SK-N-MC (cell line): Measurements from ENCODE around the gene GMDS.

Experiments
- DNase-seq: peaks from one replicate; pipeline ENCODE4 v3.0.0-alpha.2; 2011; ENCODE audit warnings: low read depth, low spot score
- H3K27ac ChIP-seq: fragments of 200-600 bp; sonication (generic); 2 replicates; pipeline ENCODE4 v1.5.1; 2016; ENCODE audit warnings: mixed run types
- H3K36me3 ChIP-seq: fragments of 200-600 bp; sonication (generic); 2 replicates; pipeline ENCODE4 v1.6.1; 2017; ENCODE audit warnings: antibody characterized with exemption, low read length, mixed read lengths; ENCODE audit not compliant: insufficient read depth
- H3K4me3 ChIP-seq: fragments of 200-600 bp; sonication (generic); 2 replicates; pipeline ENCODE4 v1.5.1; 2016
- H3K9ac ChIP-seq: fragments of 200-600 bp; sonication (generic); 2 replicates; pipeline ENCODE4 v1.8.0; 2017; ENCODE audit warnings: mixed run types, mixed read lengths; ENCODE audit not compliant: insufficient read length
- H3K9me3 ChIP-seq: fragments of 200-600 bp; sonication (generic); 2 replicates; pipeline ENCODE4 v1.6.1; 2017; ENCODE audit warnings: low read depth, mild to moderate bottlenecking, antibody characterized with exemption, low read length, moderate library complexity, mixed read lengths
- EZH2 ChIP-seq: fragments of 200-600 bp; sonication (generic); IDR thresholded peaks from one replicate; pipeline ENCODE4 v1.6.1; 2017; ENCODE audit warnings: antibody characterized with exemption
- FOXP2 ChIP-seq: optimal IDR thresholded peaks from 2 replicates; pipeline ENCODE3; 2011; ENCODE audit warnings: mild to moderate bottlenecking, moderate library complexity; ENCODE audit not compliant: insufficient read depth; ENCODE audit errors: extremely low read length, control extremely low read depth
- POLR2AphosphoS5 ChIP-seq: IDR thresholded peaks from 2 replicates; pipeline ENCODE4 v1.6.1; 2012; ENCODE audit warnings: mild to moderate bottlenecking, low read depth, low read length, borderline replicate concordance

Gene GMDS

GRCh38 chr6:1878330-1878729 is 367.1 kb downstream of the GMDS start:
- no peak for DNase-seq
- Histone ChIP-seq H3K36me3 (no peaks in the 10 kb centered on the region), H3K4me3 (no peak overlapping the region), H3K27ac (no peak overlapping the region), H3K9ac (no peak overlapping the region), H3K9me3 (no peaks in the 10 kb centered on the region)
- TF ChIP-seq FOXP2 (no peak), POLR2AphosphoS5 (no peak), EZH2 (no peak)

DNA sequence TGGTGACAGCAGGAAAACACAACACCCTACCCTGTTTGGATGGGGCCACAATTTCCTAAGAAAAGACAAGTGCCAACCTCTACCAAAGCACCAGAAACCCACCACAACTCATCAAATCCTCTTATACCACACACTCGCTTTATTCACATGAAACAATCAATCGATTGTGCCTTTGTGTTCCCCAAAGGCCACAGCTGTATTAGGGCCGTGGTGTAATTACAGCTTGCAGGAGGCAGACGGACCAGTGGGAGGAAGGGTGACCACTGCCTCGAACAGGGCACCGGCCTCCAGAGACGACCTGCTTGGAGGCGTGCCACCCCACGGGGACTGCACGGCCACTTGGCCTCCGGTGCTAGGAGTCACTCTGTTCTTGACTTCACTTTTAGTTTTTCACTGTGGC is 371.6 kb downstream of the GMDS start:
- TF ChIP-seq FOXP2 (no peak), EZH2 (no peak), POLR2AphosphoS5 (no peak)
- no peak overlapping the region for H3K27ac ChIP-seq
- no peak overlapping the region for H3K9ac ChIP-seq
- H3K9me3 ChIP-seq = no peaks in the 10 kb centered on the region
- DNase-seq = no peak
- H3K36me3 ChIP-seq = no peaks in the 10 kb centered on the region
- H3K4me3 ChIP-seq = no peak overlapping the region

DNA sequence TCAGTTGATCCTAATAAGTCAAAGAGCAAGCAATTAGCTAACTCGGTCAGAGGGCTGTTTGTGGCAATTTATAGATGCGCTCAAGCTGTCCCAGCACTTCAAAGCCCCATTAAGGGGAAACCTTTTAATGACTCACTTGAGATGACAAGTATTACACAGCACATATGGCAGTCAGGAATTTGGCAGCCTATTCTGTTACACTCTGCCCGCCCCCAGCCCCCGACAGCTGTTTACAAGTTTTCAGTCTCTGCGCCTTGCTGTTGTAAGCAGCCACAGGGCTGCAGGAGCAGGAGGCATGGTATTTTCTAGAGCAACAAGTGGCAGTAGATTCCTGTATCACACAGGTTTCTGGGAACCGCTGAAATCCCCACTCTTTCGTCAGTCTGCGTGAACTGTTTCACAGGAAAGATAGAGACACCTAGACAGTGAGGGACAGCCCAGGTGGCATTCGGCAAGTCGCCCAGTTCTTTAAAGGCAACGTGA is 372.7 kb downstream of the GMDS start:
- Histone ChIP-seq H3K4me3 (peak overlapping the region; percentile 38; the same call in 1 of the 2 replicates), H3K9me3 (no peaks in the 10 kb centered on the region), H3K27ac (no peak overlapping the region), H3K9ac (no peak overlapping the region), H3K36me3 (no peaks in the 10 kb centered on the region)
- TF ChIP-seq POLR2AphosphoS5 (peak; percentile 32; the same call in 1 of the 2 replicates), FOXP2 (peak; percentile 73), EZH2 (no peak)
- DNase-seq = peak; percentile 12

- no peaks in the 10 kb centered on the region for H3K9me3 ChIP-seq
- no peak overlapping the region for H3K9ac ChIP-seq
- no peaks in the 10 kb centered on the region for H3K36me3 ChIP-seq
- DNase-seq = no peak
- H3K27ac ChIP-seq = no peak overlapping the region
- H3K4me3 ChIP-seq = no peak overlapping the region
- no peak for TF ChIP-seq POLR2AphosphoS5
- TF ChIP-seq FOXP2 = no peak
- TF ChIP-seq EZH2 = no peak
These were observed 373.6 kb downstream of the GMDS start for GRCh38 chr6:1871724-1872315.

GRCh38 chr6:1870932-1871331 is 374.5 kb downstream of the GMDS start:
- Histone ChIP-seq H3K36me3 (no peaks in the 10 kb centered on the region), H3K9me3 (no peaks in the 10 kb centered on the region), H3K9ac (no peak overlapping the region), H3K27ac (no peak overlapping the region), H3K4me3 (no peak overlapping the region)
- TF ChIP-seq FOXP2 (no peak), EZH2 (no peak), POLR2AphosphoS5 (no peak)
- DNase-seq = no peak

DNA sequence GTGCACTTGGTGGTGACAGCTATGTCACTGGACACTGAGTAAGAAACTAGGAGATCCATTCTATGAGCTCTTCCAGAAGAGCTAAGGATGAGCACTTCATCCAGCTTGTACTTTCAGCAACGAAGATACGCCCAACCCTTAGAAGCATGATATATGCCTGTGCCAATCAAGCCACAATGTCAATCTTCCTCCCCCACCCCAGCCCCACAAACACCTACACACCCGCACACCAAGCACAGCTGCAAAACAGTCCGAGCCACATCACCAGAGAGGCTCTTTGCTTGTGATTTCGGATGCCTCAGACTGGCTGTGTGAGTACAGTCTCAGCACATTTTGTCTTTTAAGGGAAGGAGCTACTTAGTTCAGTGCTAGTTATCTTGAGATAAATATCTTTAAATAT is 375.2 kb downstream of the GMDS start:
- no peak for DNase-seq
- no peak overlapping the region for H3K9ac ChIP-seq
- no peak for TF ChIP-seq EZH2
- TF ChIP-seq POLR2AphosphoS5 = no peak
- no peak for TF ChIP-seq FOXP2

GRCh38 chr6:1869769-1870168 is 375.6 kb downstream of the GMDS start:
- Histone ChIP-seq H3K36me3 (no peaks in the 10 kb centered on the region), H3K4me3 (no peak overlapping the region), H3K9me3 (no peaks in the 10 kb centered on the region), H3K9ac (no peak overlapping the region), H3K27ac (no peak overlapping the region)
- DNase-seq = no peak
- no peak for TF ChIP-seq FOXP2
- no peak for TF ChIP-seq EZH2
- TF ChIP-seq POLR2AphosphoS5 = no peak

More for the DNA sequence above, 375.2 kb downstream of the GMDS start:
- no peak overlapping the region for H3K4me3 ChIP-seq
- H3K36me3 ChIP-seq = no peaks in the 10 kb centered on the region
- H3K9me3 ChIP-seq = no peaks in the 10 kb centered on the region
- H3K27ac ChIP-seq = no peak overlapping the region

DNA sequence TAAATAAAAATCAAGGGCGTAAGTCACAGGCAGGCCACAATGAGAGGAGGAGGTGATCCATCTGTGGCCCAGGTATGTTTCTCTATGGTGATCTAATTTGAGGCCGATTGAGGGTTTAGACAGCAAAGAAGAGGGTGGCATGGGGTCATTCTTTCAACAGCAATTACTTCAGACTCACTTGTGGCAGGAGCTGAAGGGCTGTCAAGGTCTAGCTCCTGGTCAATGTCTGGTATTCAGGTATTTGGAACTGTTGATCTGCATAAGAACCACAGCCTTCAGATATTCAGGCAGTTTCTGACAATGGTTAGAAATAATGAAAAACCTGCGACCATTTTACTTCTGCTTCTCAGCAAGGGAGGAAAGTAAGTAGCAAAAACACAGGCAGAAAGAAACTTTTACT is 376.1 kb downstream of the GMDS start:
- Histone ChIP-seq H3K9me3 (no peaks in the 10 kb centered on the region), H3K4me3 (no peak overlapping the region), H3K36me3 (no peaks in the 10 kb centered on the region), H3K27ac (no peak overlapping the region), H3K9ac (no peak overlapping the region)
- no peak for TF ChIP-seq FOXP2
- no peak for DNase-seq
